NCI-H345 treated with DMSO at 0.1 percent for 48 hours (cell line): ENCODE data around the gene BBS1.
"Not testable (repeated sequence)": the region's sequence is repeated elsewhere in the genome, so short reads cannot be mapped to it uniquely, and the experiment has no call there.

Source experiments
- DNase-seq: peaks from one replicate; lab custom pipeline; 2025; ENCODE audit not compliant: unreplicated experiment; lab: John Stamatoyannopoulos, UW

Gene BBS1

GRCh38 chr11:66569076-66569475, 58.6 kb downstream of the BBS1 start:
- no peak for DNase-seq

GRCh38 chr11:66570079-66570849, 59.8 kb downstream of the BBS1 start:
- no peak for DNase-seq

- no peak for DNase-seq
Measured at GRCh38 chr11:66570850-66571180, 60.4 kb downstream of the BBS1 start.

- no peak for DNase-seq
Measured at GRCh38 chr11:66579017-66579606, 68.7 kb downstream of the BBS1 start.

- no peak for DNase-seq
Measured at GRCh38 chr11:66580803-66581202, 70.4 kb downstream of the BBS1 start.

- DNase-seq, result no peak
Measured at GRCh38 chr11:66581261-66581660, 70.8 kb downstream of the BBS1 start.

- not testable (repeated sequence) for DNase-seq
Measured at GRCh38 chr11:66582565-66583147, 72.2 kb downstream of the BBS1 start.
